Gastroesophageal sphincter (tissue), 3 donors: ENCODE results near the gene HEYL.

ENCODE experiments used
- POLR2A ChIP-seq, 2 donors: fragments of 450-650 bp; IDR thresholded peaks; one replicate each; pipeline ENCODE4 v1.6.1; 2017; ENCODE audit warnings: antibody characterized with exemption in 2 of 2, mild to moderate bottlenecking in 2 of 2, moderate library complexity in 1 of 2
- POLR2AphosphoS5 ChIP-seq: sonication (generic); formaldehyde crosslinking; IDR thresholded peaks from one replicate; pipeline ENCODE4 v1.6.1; 2017; ENCODE audit warnings: antibody characterized with exemption
- TF ChIP-seq, protein P1 (sequence below), 4 experiments: fragments of 200-600 bp in 2 of 4; fragments of 450-650 bp in 2 of 4; sonication (generic) in 1 of 4; IDR thresholded peaks; one replicate each; pipeline ENCODE4 v1.5.1; 2017 to 2019; ENCODE audit warnings: antibody characterized with exemption in 4 of 4, mild to moderate bottlenecking in 2 of 4, moderate library complexity in 2 of 4

DNA sequence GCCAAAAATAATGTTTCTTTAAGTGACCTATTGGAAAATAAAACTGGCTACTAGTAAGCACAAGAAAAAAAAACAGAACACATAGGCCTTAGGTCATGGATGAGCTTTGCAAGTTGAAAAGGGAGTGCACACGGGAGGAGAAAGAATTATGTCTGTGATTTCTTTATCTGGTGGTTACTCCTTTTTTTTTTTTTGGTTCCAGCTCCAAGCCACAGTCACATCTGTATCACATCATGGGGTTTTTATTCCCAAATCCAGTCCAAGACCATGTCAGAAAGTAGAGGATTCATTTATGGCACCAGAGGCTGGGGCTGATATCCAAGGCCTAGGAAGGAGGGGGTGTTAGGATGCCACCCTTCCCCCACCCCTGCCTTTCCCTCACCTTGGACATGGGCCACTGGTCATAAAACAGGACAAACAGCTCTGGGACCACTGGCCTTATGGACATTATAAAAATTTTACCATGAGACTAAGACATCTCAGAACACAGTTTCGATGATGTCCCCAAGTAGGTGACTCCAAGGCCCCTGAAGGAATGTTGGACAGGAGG is 10.3 kb upstream of the HEYL start:
- TF ChIP-seq, protein P1, sequence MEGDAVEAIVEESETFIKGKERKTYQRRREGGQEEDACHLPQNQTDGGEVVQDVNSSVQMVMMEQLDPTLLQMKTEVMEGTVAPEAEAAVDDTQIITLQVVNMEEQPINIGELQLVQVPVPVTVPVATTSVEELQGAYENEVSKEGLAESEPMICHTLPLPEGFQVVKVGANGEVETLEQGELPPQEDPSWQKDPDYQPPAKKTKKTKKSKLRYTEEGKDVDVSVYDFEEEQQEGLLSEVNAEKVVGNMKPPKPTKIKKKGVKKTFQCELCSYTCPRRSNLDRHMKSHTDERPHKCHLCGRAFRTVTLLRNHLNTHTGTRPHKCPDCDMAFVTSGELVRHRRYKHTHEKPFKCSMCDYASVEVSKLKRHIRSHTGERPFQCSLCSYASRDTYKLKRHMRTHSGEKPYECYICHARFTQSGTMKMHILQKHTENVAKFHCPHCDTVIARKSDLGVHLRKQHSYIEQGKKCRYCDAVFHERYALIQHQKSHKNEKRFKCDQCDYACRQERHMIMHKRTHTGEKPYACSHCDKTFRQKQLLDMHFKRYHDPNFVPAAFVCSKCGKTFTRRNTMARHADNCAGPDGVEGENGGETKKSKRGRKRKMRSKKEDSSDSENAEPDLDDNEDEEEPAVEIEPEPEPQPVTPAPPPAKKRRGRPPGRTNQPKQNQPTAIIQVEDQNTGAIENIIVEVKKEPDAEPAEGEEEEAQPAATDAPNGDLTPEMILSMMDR (IDR thresholded peaks at IDR 0.05): no peak
- TF ChIP-seq POLR2A (IDR thresholded peaks at IDR 0.05) (no peak), POLR2AphosphoS5 (no peak)
